ENCODE results near the gene SLC25A33.

SLC25A33 gene

DNA sequence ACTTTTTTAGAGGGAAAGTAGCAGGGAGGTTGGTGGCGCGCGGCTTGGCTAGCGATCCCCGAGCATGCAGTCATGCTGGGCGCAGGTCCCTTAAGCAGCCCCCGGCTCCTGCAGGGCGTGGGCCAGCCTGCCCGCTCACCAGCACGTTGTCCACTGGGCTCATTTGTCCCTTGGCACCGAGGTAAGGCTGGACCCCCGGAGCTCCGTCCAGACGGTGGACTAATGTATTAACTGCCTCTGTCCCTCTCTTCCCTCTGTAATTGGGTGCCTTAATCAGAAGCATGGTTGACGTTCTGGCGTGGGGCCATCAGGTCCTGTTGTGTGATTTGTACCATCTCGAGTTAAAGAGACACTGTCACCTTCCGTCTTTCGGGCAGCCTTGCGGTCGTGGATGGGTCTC lies 67.2 kb downstream of the SLC25A33 start:
- Histone ChIP-seq H3K27ac (ENCODE audit: low read length) (no peak overlapping the region), H3K4me3 (ENCODE audit: low read length) (no peak overlapping the region), H3K4me1 (ENCODE audit: insufficient read depth, low read length) (no peaks in the 10 kb centered on the region), H3K27me3 (ENCODE audit: insufficient read depth, low read length) (no peaks in the 10 kb centered on the region), H3K9ac (ENCODE audit: low read depth, low read length) (no peak overlapping the region; the same call in 1 of the 2 replicates), H3K36me3 (ENCODE audit: insufficient read depth, low read depth, low read length) (peaks cover 51% of the 10 kb centered on the region), H3K9me3 (ENCODE audit: insufficient read depth, low read depth, low read length) (no peaks in the 10 kb centered on the region)

DNA sequence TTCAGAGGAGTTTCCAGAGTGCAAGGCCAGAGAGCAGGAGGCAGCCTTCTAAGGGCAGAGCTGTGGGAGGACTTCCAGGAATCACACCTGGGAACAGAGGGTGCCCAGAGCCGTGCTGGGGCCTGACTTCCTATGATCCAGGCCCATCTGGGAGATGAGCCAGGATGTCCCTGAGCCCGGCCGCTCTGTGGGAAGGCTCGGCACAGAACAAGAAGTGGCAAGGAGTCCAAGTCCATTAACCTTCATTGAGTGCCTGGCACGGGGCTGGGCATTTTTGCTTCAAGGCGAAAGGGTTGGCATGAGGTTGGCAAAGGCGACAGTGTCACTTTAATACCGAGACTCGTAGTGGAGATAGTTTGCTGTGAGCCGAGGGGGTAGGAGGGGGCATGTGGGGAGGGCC lies 67.7 kb downstream of the SLC25A33 start:
- Histone ChIP-seq H3K9ac (ENCODE audit: low read depth, low read length) (no peak overlapping the region), H3K27ac (ENCODE audit: low read length) (no peak overlapping the region), H3K9me3 (ENCODE audit: insufficient read depth, low read depth, low read length) (no peaks in the 10 kb centered on the region), H3K36me3 (ENCODE audit: insufficient read depth, low read depth, low read length) (peaks cover 46% of the 10 kb centered on the region), H3K4me1 (ENCODE audit: insufficient read depth, low read length) (no peaks in the 10 kb centered on the region), H3K4me3 (ENCODE audit: low read length) (no peak overlapping the region), H3K27me3 (ENCODE audit: insufficient read depth, low read length) (no peaks in the 10 kb centered on the region)

GRCh38 chr1:9607352-9607751 lies 68.1 kb downstream of the SLC25A33 start:
- Histone ChIP-seq H3K4me1 (ENCODE audit: insufficient read depth, low read length) (no peaks in the 10 kb centered on the region), H3K36me3 (ENCODE audit: insufficient read depth, low read depth, low read length) (peaks cover 46% of the 10 kb centered on the region), H3K27ac (ENCODE audit: low read length) (no peak overlapping the region), H3K9me3 (ENCODE audit: insufficient read depth, low read depth, low read length) (no peaks in the 10 kb centered on the region), H3K9ac (ENCODE audit: low read depth, low read length) (no peak overlapping the region), H3K4me3 (ENCODE audit: low read length) (no peak overlapping the region), H3K27me3 (ENCODE audit: insufficient read depth, low read length) (no peaks in the 10 kb centered on the region)

DNA sequence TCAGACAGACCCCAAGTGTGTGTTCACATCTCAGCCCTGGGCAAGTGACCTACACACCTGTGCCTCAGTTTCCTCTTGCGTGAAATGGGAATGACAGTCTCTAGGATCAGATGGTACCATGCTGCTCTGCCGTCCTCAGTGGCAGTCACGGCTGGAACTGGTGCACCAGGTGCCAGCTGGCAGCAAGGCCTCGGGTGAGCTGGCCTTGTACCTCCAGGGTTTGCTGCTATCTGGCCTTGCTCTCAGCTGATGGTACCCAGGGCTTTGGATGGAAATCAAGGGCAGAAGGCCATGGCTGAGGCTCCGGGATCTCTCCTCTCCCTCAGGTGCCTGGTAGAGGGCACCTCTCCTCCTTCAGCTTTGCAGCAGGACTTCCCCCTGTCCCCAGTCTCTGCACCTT lies 70.7 kb downstream of the SLC25A33 start:
- Histone ChIP-seq H3K36me3 (ENCODE audit: insufficient read depth, low read depth, low read length) (peaks cover 44% of the 10 kb centered on the region), H3K4me3 (ENCODE audit: low read length) (no peak overlapping the region), H3K4me1 (ENCODE audit: insufficient read depth, low read length) (no peaks in the 10 kb centered on the region), H3K27ac (ENCODE audit: low read length) (no peak overlapping the region), H3K9ac (ENCODE audit: low read depth, low read length) (no peak overlapping the region), H3K27me3 (ENCODE audit: insufficient read depth, low read length) (no peaks in the 10 kb centered on the region), H3K9me3 (ENCODE audit: insufficient read depth, low read depth, low read length) (no peaks in the 10 kb centered on the region)

DNA sequence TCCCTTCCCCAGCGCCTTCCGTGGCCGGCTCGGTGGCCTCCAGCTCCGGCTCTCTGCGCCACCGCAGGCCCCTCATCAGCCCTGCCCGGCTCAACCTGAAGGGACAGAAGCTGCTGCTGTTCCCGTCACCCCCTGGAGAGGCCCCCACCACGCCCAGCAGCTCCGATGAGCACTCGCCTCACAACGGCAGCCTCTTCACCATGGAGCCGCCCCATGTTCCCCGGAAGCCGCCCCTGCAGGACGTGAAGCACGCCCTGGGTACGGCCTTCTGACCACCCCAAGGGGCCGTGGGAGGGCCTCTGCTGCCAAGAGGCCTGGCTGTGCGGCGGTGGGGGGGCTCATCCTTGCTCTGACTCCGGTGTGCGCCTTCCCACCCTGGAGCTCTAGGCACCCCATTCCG lies 71.3 kb downstream of the SLC25A33 start:
- no peak overlapping the region for H3K9ac ChIP-seq (ENCODE audit: low read depth, low read length)
- H3K27ac ChIP-seq (ENCODE audit: low read length): no peak overlapping the region
- H3K36me3 ChIP-seq (ENCODE audit: insufficient read depth, low read depth, low read length): peaks cover 44% of the 10 kb centered on the region
- no peaks in the 10 kb centered on the region for H3K4me1 ChIP-seq (ENCODE audit: insufficient read depth, low read length)
- H3K4me3 ChIP-seq (ENCODE audit: low read length): no peak overlapping the region
- H3K9me3 ChIP-seq (ENCODE audit: insufficient read depth, low read depth, low read length): no peaks in the 10 kb centered on the region
- no peaks in the 10 kb centered on the region for H3K27me3 ChIP-seq (ENCODE audit: insufficient read depth, low read length)

DNA sequence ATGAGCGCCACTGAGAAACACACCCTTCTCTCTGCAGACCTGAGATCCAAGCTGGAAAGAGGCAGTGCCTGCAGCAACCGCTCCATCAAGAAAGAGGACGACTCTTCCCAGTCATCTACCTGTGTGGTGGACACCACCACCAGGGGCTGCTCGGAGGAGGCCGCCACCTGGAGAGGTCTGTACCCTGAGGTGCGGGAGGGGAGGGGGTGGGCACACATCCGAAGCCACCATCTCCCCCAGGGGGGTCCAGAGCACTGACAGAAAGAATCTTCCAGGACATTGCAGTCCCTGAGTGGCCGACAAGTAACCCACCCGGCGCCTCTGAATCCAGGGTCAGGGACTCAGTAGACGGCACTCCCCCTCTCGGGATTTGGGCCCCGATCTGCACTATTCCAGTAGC lies 72.5 kb downstream of the SLC25A33 start:
- Histone ChIP-seq H3K27me3 (ENCODE audit: insufficient read depth, low read length) (no peaks in the 10 kb centered on the region), H3K4me1 (ENCODE audit: insufficient read depth, low read length) (no peaks in the 10 kb centered on the region), H3K36me3 (ENCODE audit: insufficient read depth, low read depth, low read length) (peaks cover 44% of the 10 kb centered on the region), H3K27ac (ENCODE audit: low read length) (no peak overlapping the region), H3K9ac (ENCODE audit: low read depth, low read length) (no peak overlapping the region), H3K4me3 (ENCODE audit: low read length) (no peak overlapping the region), H3K9me3 (ENCODE audit: insufficient read depth, low read depth, low read length) (no peaks in the 10 kb centered on the region)

GRCh38 chr1:9612162-9612845 lies 73.0 kb downstream of the SLC25A33 start:
- Histone ChIP-seq H3K4me3 (ENCODE audit: low read length) (no peak overlapping the region), H3K36me3 (ENCODE audit: insufficient read depth, low read depth, low read length) (peaks cover 44% of the 10 kb centered on the region), H3K4me1 (ENCODE audit: insufficient read depth, low read length) (no peaks in the 10 kb centered on the region), H3K27me3 (ENCODE audit: insufficient read depth, low read length) (no peaks in the 10 kb centered on the region), H3K27ac (ENCODE audit: low read length) (no peak overlapping the region), H3K9ac (ENCODE audit: low read depth, low read length) (no peak overlapping the region), H3K9me3 (ENCODE audit: insufficient read depth, low read depth, low read length) (no peaks in the 10 kb centered on the region)

DNA sequence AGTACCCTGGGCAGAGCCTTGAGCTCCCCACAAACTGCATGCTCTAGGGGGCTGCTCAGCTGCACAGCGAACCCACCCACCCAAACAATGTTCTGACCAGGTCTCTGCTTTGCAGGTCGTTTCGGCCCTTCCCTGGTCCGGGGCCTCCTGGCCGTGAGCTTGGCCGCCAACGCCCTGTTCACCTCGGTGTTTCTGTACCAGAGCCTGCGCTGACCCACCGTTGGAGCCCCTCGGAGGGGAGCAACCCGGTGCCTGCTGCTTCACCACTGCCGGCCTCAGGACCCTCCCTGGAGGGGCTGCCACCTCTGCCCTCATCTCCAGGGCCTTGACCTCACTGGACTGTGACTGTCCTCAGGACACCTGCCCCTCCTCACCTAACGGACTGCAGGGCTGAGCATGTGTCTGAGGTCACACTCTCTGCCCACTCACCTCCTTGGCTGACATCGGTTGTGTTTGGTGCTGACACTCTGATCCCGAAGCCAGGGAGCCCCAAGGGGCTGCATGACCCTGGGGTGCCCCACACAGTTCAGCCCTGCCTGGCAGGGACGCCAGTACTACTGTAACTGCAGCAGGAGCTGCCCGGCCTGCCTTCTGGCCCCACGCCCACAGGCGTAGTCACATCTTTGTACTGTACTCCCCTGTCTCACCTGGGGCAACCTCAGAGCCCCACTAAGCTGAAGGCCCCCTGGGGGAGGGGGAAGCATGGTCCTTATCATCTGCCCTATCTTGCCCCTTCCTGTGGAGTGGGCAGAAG lies 73.8 kb downstream of the SLC25A33 start:
- H3K27me3 ChIP-seq (ENCODE audit: insufficient read depth, low read length): no peaks in the 10 kb centered on the region
- H3K4me1 ChIP-seq (ENCODE audit: insufficient read depth, low read length): no peaks in the 10 kb centered on the region
- H3K9ac ChIP-seq (ENCODE audit: low read depth, low read length): no peak overlapping the region
- H3K36me3 ChIP-seq (ENCODE audit: insufficient read depth, low read depth, low read length): peaks cover 40% of the 10 kb centered on the region
- no peaks in the 10 kb centered on the region for H3K9me3 ChIP-seq (ENCODE audit: insufficient read depth, low read depth, low read length)
- no peak overlapping the region for H3K4me3 ChIP-seq (ENCODE audit: low read length)
- no peak overlapping the region for H3K27ac ChIP-seq (ENCODE audit: low read length)

DNA sequence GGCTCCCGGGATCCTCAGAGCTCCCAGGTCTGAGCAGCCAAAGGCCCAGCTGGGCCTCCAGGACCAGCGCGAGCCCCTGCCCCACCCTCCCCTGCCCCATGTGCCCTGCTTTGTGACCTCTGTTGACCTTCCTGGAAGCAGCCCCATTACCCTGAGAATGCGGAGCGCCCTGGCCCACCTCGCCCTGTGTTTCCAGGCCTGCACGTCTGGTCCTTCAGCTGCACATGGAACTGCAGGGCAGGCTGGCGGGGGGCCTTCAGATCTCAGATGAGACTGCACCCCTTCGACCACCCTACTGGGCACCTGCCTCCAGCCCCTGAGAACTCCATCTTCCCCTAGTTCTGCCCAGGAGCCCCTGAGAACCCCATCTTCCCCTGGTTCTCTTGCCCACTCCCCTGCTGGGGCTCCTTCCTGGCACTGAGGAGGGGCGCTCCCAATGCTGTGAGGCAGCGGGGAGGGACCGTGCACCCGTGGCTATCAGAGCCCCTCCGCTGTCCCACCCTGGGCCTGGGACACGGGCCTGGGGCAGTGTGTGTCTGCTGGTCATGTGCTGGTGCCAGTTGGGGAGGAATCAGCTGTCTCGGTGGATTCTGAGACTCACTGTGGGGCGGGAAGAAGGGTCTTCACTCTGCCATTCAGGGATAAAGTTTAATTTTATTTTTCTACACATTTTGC lies 74.5 kb downstream of the SLC25A33 start:
- H3K4me1 ChIP-seq (ENCODE audit: insufficient read depth, low read length): no peaks in the 10 kb centered on the region
- no peak overlapping the region for H3K4me3 ChIP-seq (ENCODE audit: low read length)
- no peaks in the 10 kb centered on the region for H3K9me3 ChIP-seq (ENCODE audit: insufficient read depth, low read depth, low read length)
- no peak overlapping the region for H3K9ac ChIP-seq (ENCODE audit: low read depth, low read length)
- peaks cover 33% of the 10 kb centered on the region for H3K36me3 ChIP-seq (ENCODE audit: insufficient read depth, low read depth, low read length)
- H3K27me3 ChIP-seq (ENCODE audit: insufficient read depth, low read length): no peaks in the 10 kb centered on the region
- no peak overlapping the region for H3K27ac ChIP-seq (ENCODE audit: low read length)

GRCh38 chr1:9615316-9616063 lies 76.2 kb downstream of the SLC25A33 start:
- Histone ChIP-seq H3K9me3 (ENCODE audit: insufficient read depth, low read depth, low read length) (no peaks in the 10 kb centered on the region), H3K27me3 (ENCODE audit: insufficient read depth, low read length) (no peaks in the 10 kb centered on the region), H3K4me1 (ENCODE audit: insufficient read depth, low read length) (no peaks in the 10 kb centered on the region), H3K36me3 (ENCODE audit: insufficient read depth, low read depth, low read length) (peaks cover 17% of the 10 kb centered on the region), H3K27ac (ENCODE audit: low read length) (no peak overlapping the region), H3K9ac (ENCODE audit: low read depth, low read length) (no peak overlapping the region), H3K4me3 (ENCODE audit: low read length) (no peak overlapping the region)

DNA sequence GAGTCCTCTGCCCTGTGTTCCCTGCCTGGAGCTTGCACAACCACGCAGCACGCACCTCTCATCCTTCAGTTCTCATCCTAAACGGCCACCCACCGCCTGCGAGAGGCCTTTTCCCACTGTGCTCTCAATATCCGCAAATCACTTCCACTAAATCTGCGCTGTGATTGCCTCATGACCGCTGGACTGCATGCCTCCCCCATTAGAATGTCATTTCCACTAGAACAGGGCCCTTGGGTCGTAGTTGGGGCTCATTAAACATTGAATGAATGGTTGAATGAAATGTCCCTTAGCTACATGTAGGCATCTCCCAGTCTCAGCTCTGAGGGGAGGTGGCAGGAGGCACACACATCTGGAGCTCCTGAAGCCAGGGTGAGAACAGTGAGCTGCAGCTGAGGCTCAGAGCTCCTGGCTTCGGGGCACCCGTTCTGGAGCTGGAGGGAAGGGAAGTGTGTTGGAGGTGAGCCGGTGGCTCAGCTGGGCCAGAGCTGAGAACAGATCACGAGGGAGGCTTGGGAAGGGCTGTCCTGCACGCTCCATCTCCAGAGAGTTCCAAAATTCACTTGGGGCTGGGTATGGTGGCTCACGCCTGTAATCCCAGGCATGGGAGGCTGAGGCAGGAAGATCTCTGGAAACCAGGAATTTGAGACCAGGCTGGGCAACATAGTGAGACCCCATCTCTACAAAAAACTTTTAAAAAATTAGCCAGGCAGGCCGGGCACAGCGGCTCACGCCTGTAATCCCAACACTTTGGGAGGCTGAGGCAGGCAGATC lies 79.8 kb downstream of the SLC25A33 start:
- no peaks in the 10 kb centered on the region for H3K27me3 ChIP-seq (ENCODE audit: insufficient read depth, low read length)
- H3K36me3 ChIP-seq (ENCODE audit: insufficient read depth, low read depth, low read length): no peaks in the 10 kb centered on the region
- H3K9ac ChIP-seq (ENCODE audit: low read depth, low read length): no peak overlapping the region
- H3K9me3 ChIP-seq (ENCODE audit: insufficient read depth, low read depth, low read length): no peaks in the 10 kb centered on the region
- no peak overlapping the region for H3K4me3 ChIP-seq (ENCODE audit: low read length)
- no peaks in the 10 kb centered on the region for H3K4me1 ChIP-seq (ENCODE audit: insufficient read depth, low read length)
- H3K27ac ChIP-seq (ENCODE audit: low read length): no peak overlapping the region
